Mucosa of rectum (tissue), 2 donors: ENCODE measurements around the gene DNM3.
"Not testable (repeated sequence)": the region's sequence is repeated elsewhere in the genome, so short reads cannot be mapped to it uniquely, and the experiment has no call there.

Source experiments
- H3K27ac ChIP-seq, 2 donors: one replicate each; pipeline ENCODE4 v1.7.0; 2013; ENCODE audit warnings: inconsistent platforms in 2 of 2, low read depth in 2 of 2, low read length in 2 of 2
- H3K27me3 ChIP-seq, 2 donors: one replicate each; pipeline ENCODE4 v1.7.0; 2013; ENCODE audit warnings: low read length in 2 of 2; ENCODE audit not compliant: control insufficient read depth in 2 of 2, insufficient read depth in 2 of 2
- H3K36me3 ChIP-seq, 2 donors: one replicate each; pipeline ENCODE4 v1.7.0; 2013; ENCODE audit warnings: low read length in 2 of 2; ENCODE audit not compliant: control insufficient read depth in 2 of 2, insufficient read depth in 2 of 2
- H3K4me1 ChIP-seq, 2 donors: one replicate each; pipeline ENCODE4 v1.7.0; 2013; ENCODE audit warnings: low read length in 2 of 2, mild to moderate bottlenecking in 1 of 2; ENCODE audit not compliant: control insufficient read depth in 2 of 2, insufficient read depth in 2 of 2
- H3K4me3 ChIP-seq, 2 donors: one replicate each; pipeline ENCODE4 v1.7.0; 2013; ENCODE audit warnings: low read length in 2 of 2
- H3K9ac ChIP-seq, 2 donors: one replicate each; pipeline ENCODE4 v1.7.0; 2013; ENCODE audit warnings: low read length in 2 of 2, low read depth in 1 of 2, mild to moderate bottlenecking in 1 of 2
- H3K9me3 ChIP-seq, 2 donors: one replicate each; pipeline ENCODE4 v1.7.0; 2013; ENCODE audit warnings: low read length in 2 of 2; ENCODE audit not compliant: control insufficient read depth in 2 of 2
- donor health status: healthy.
- donor health status: Normal muscosa, but diverticular disease.

DNM3 gene

GRCh38 chr1:172001288-172001687 is 160.0 kb downstream of the DNM3 start:
- Histone ChIP-seq H3K27me3 (no peaks in the 10 kb centered on the region), H3K4me1 (no peaks in the 10 kb centered on the region), H3K36me3 (no peaks in the 10 kb centered on the region), H3K9me3 (no peaks in the 10 kb centered on the region), H3K4me3 (no peak overlapping the region), H3K9ac (no peak overlapping the region), H3K27ac (no peak overlapping the region)

- no peaks in the 10 kb centered on the region for H3K27me3 ChIP-seq
These were observed 161.5 kb downstream of the DNM3 start for GRCh38 chr1:172002725-172003345.

DNA sequence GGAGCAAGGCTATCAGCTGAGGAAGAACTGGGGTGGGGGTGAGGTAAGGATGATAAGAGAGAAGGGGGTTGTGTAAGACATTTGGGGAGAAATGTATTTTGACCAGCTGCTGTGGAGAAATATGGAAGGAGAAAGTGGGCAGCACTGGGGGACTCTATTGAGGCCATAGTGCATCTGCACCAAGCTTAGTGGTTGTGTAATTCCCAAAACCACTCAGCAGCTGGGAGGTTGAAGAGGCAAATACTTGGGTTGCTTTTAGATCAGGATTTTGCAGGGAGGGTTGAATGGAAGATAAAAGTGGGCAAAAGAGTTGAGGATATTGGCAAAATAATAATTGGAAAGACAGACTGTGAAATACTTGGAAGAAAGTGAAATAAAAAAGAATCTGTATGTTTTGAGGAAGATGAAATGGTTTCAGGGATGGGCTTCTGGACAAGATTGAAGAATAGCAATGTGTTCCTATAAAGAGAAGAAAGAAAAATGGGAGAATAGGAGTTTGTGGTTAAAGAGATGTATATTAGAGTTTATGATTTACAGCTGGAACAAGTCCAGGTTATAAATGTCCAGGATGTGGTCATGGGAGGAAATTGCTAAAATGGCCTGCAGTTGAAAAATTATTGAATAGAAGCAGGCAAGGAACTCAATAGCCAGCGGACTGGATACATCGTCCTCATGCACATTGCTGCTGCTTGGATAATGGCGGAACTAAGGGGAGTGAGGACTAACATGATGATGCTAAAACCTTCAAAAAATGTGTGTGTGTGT is 162.7 kb downstream of the DNM3 start:
- H3K27me3 ChIP-seq, result no peaks in the 10 kb centered on the region
- H3K36me3 ChIP-seq, result no peaks in the 10 kb centered on the region
- no peaks in the 10 kb centered on the region for H3K4me1 ChIP-seq
- H3K27ac ChIP-seq, result no peak overlapping the region
- H3K4me3 ChIP-seq, result no peak overlapping the region
- H3K9ac ChIP-seq, result no peak overlapping the region
- no peaks in the 10 kb centered on the region for H3K9me3 ChIP-seq

More at GRCh38 chr1:172002725-172003345, 161.5 kb downstream of the DNM3 start:
- Histone ChIP-seq H3K4me3 (no peak overlapping the region), H3K27ac (no peak overlapping the region), H3K9ac (no peak overlapping the region), H3K9me3 (no peaks in the 10 kb centered on the region), H3K36me3 (no peaks in the 10 kb centered on the region), H3K4me1 (no peaks in the 10 kb centered on the region)

DNA sequence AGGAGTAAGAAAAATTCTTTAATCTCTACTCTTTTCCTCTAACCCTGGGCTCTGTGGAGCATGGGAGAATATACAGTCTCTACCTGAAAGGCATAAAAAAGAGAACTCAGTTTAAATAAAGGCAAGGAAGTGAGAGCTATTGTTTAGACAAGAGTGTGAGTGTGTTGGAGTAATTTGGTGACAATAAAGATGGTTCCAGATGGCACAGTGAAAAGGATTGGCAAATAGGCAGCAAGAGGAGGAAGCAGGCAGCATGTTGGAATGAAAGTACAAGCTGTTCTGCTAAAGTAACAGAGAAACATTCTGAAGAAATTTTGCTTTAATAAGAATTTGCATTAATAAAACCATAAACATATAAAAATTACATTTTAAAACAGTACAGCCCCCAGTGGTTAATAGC is 163.4 kb downstream of the DNM3 start:
- Histone ChIP-seq H3K4me1 (no peaks in the 10 kb centered on the region), H3K27ac (no peak overlapping the region), H3K9ac (no peak overlapping the region), H3K27me3 (no peaks in the 10 kb centered on the region), H3K36me3 (no peaks in the 10 kb centered on the region), H3K4me3 (no peak overlapping the region), H3K9me3 (no peaks in the 10 kb centered on the region)

DNA sequence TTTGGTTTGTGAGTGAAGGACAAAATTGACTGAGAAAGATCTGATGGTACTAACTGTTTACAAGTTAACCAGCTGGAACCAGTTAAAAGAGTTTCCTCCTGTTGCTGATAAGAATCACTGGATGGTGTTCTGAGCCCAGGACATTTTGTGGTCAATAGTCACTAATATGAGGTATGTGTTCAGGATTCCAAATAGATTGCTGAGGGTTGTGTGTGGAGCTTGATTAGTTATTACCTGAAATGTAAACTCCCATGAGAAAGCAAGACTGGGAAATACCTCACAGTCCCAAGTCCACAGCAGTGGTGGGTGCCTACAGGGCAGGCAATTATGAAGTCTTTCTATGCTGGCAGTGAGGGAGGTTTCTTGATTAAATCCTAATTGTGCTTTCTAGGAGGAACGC is 164.6 kb downstream of the DNM3 start:
- Histone ChIP-seq H3K27me3 (no peaks in the 10 kb centered on the region), H3K4me3 (no peak overlapping the region), H3K27ac (no peak overlapping the region), H3K9ac (no peak overlapping the region), H3K9me3 (no peaks in the 10 kb centered on the region), H3K36me3 (no peaks in the 10 kb centered on the region), H3K4me1 (no peaks in the 10 kb centered on the region)

DNA sequence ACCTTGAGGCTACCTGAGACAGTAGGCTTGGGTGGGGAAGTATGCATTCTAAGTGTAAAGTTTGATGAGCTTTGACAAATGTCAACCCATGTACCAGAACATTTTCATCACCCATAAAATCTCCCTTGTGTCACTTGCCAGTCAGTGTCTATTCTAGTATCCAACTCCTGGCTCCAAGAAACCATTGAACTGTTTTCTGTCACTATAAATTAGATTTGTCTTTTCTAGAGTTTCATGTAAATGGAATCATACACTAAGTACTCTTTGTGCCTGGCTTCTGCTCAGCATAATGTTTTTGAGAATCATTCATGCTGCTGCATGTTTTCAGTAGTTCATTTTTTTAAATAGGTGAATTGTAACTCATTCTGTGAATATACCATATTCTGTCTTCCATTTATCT is 165.4 kb downstream of the DNM3 start:
- Histone ChIP-seq H3K9me3 (no peaks in the 10 kb centered on the region), H3K4me1 (no peaks in the 10 kb centered on the region), H3K9ac (no peak overlapping the region), H3K36me3 (no peaks in the 10 kb centered on the region), H3K27me3 (no peaks in the 10 kb centered on the region), H3K4me3 (no peak overlapping the region), H3K27ac (no peak overlapping the region)

GRCh38 chr1:172018727-172019311 is 177.5 kb downstream of the DNM3 start:
- no peak overlapping the region for H3K9ac ChIP-seq
- H3K9me3 ChIP-seq, result no peaks in the 10 kb centered on the region
- H3K4me1 ChIP-seq, result no peaks in the 10 kb centered on the region
- H3K4me3 ChIP-seq, result no peak overlapping the region
- H3K27me3 ChIP-seq, result no peaks in the 10 kb centered on the region
- H3K36me3 ChIP-seq, result no peaks in the 10 kb centered on the region
- no peak overlapping the region for H3K27ac ChIP-seq

DNA sequence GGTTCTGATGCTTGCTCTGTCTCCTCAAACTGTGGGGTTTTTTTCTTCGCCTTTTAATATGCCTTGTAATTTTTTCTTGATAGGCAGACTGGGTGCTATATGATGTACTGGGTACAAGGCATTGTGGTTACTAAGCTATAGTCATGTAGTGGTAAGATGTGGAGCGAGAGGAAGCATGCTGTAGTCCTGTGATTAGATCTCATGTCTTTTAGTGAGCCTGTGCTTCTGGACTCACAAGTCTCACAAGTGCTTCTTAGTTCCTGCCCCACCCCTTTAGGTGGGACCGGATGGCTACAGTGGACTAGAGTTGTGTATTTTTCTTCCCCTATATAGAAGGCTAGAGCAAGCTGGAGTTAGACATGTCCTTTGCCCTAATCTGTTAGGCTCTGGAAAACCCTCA is 178.7 kb downstream of the DNM3 start:
- H3K4me1 ChIP-seq, result no peaks in the 10 kb centered on the region
- H3K27me3 ChIP-seq, result no peaks in the 10 kb centered on the region
- no peak overlapping the region for H3K27ac ChIP-seq
- H3K36me3 ChIP-seq, result no peaks in the 10 kb centered on the region
- no peaks in the 10 kb centered on the region for H3K9me3 ChIP-seq
- no peak overlapping the region for H3K9ac ChIP-seq
- no peak overlapping the region for H3K4me3 ChIP-seq

GRCh38 chr1:172024516-172024915 is 183.2 kb downstream of the DNM3 start:
- no peak overlapping the region for H3K4me3 ChIP-seq
- no peaks in the 10 kb centered on the region for H3K27me3 ChIP-seq
- no peaks in the 10 kb centered on the region for H3K4me1 ChIP-seq
- H3K36me3 ChIP-seq, result no peaks in the 10 kb centered on the region
- no peak overlapping the region for H3K9ac ChIP-seq
- H3K9me3 ChIP-seq, result no peaks in the 10 kb centered on the region
- H3K27ac ChIP-seq, result no peak overlapping the region

GRCh38 chr1:172024944-172025738 is 183.8 kb downstream of the DNM3 start:
- H3K4me1 ChIP-seq, H3K27me3 ChIP-seq, H3K27ac ChIP-seq, H3K9me3 ChIP-seq, H3K36me3 ChIP-seq, H3K4me3 ChIP-seq, H3K9ac ChIP-seq: not testable (repeated sequence)
